Measurements from ENCODE around the gene SAMD1. TPM values are rescaled to one million over a fixed set of nuclear protein-coding genes. Genes with fewer than 3 reads are reported as not detected.

SAMD1 gene
- total and polyA plus RNA-seq, 9 of the 15 experiments (the other 6 are each of a cell fraction or from before 2014, with no cell fraction given): 2.9 to 96.0 (median 43.5) TPM

- no peak for TF ChIP-seq NCOA2 (IDR thresholded peaks at IDR 0.05; ENCODE audit: partially characterized antibody in 2 of 2)
- TF ChIP-seq ZNF311 (CRISPR knock-in tag; IDR thresholded peaks at IDR 0.05): 0 out of 2 replicates have a peak, but pooled peaks have one; percentile 47
- TF ChIP-seq MTA3 (IDR thresholded peaks at IDR 0.05; ENCODE audit: borderline replicate concordance): peak; percentile 100
- TF ChIP-seq CSDE1 (IDR thresholded peaks at IDR 0.05): no peak
- TF ChIP-seq TBL1XR1 (IDR thresholded peaks at IDR 0.05; ENCODE audit: low read length in 2 of 2): peak in 1 of 2 experiments; percentile 68; a peak in 1 of 4 replicates
- TF ChIP-seq JUNB (CRISPR knock-in tag; conservative IDR thresholded peaks at IDR 0.05): no peak
- TF ChIP-seq YY1 (IDR thresholded peaks at IDR 0.05; ENCODE audit: borderline replicate concordance in 1 of 3, control insufficient read depth in 1 of 3, extremely low read depth in 1 of 3, insufficient read depth in 3 of 3, insufficient read length in 1 of 3, insufficient replicate concordance in 2 of 3, low read depth in 1 of 3, low read length in 2 of 3): peak in 2 of 3 experiments; percentile 24 to 43
- no peak for TF ChIP-seq ZBTB34 (CRISPR knock-in tag; IDR thresholded peaks at IDR 0.05)
- no peak for TF ChIP-seq SRSF3 (IDR thresholded peaks at IDR 0.05; ENCODE audit: insufficient read depth, low read length)
- TF ChIP-seq JUN (IDR thresholded peaks at IDR 0.05; ENCODE audit: borderline replicate concordance, low read depth, low read length): peak; percentile 84
- TF ChIP-seq JUN (CRISPR knock-in tag; IDR thresholded peaks at IDR 0.05; ENCODE audit: borderline replicate concordance): 0 out of 2 replicates have a peak, but pooled peaks have one; percentile 50
- TF ChIP-seq ZNF77 (CRISPR knock-in tag; IDR thresholded peaks at IDR 0.05): no peak
- no peak for TF ChIP-seq DLX4 (CRISPR knock-in tag; IDR thresholded peaks at IDR 0.05)
- TF ChIP-seq USF2 (CRISPR knock-in tag; IDR thresholded peaks at IDR 0.05): no peak
- TF ChIP-seq ZBTB7A (IDR thresholded peaks at IDR 0.05; ENCODE audit: borderline replicate concordance, control insufficient read depth, low read depth, low read length): peak; percentile 44; the same call in 1 of the 2 replicates
- TF ChIP-seq PBX2 (CRISPR knock-in tag; IDR thresholded peaks at IDR 0.05; ENCODE audit: low read depth): no peak
- peak; percentile 52; the same call in 1 of the 2 replicates for TF ChIP-seq PBX2 (tag; conservative IDR thresholded peaks at IDR 0.05; ENCODE audit: low read depth)
- no peak for TF ChIP-seq TRIM28 (IDR thresholded peaks at IDR 0.05)
- no peak for TF ChIP-seq ELF4 (CRISPR knock-in tag; IDR thresholded peaks at IDR 0.05)
- TF ChIP-seq RFX7 (CRISPR knock-in tag; IDR thresholded peaks at IDR 0.05): no peak
- TF ChIP-seq ZNF830 (CRISPR knock-in tag; IDR thresholded peaks at IDR 0.05): no peak
Observed at GRCh38 chr19:14113762-14114414, 23.3 kb upstream of the SAMD1 start (continued).
